GM19395 (cell line): ENCODE results near the gene PSENEN.
"Not testable (repeated sequence)": the region's sequence is repeated elsewhere in the genome, so short reads cannot be mapped to it uniquely, and the experiment has no call there.

Experiments used
- ATAC-seq: cut with Tn5 transposase; IDR thresholded peaks from one replicate; pipeline ENCODE4 v1.9.1; 2021; ENCODE audit warnings: mild to moderate bottlenecking, moderate library complexity; ENCODE audit not compliant: unreplicated experiment

Gene PSENEN

DNA sequence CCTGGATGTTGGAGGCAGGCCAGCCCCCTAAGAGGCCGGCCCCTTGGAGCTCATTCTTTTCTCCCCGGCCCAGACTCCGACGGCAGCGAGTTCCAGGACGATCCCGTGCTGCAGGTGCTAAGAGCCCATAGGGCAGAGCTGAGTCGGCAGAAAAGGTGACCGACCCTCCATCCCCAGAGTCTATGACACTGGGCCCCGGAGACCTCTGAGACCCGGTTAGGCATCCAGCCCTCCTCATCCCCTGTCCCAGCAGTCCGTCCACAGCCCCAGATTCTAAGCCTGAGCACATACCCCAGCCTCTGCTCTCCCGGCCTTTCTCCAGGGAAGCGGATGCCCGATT is 22.6 kb downstream of the PSENEN start:
- ATAC-seq = no peak

- ATAC-seq = not testable (repeated sequence)
Measured at GRCh38 chr19:35772362-35772761, 26.9 kb downstream of the PSENEN start.

- no peak for ATAC-seq
Measured at GRCh38 chr19:35773020-35773806, 27.8 kb downstream of the PSENEN start.

GRCh38 chr19:35774274-35775045 is 29.0 kb downstream of the PSENEN start:
- no peak for ATAC-seq

GRCh38 chr19:35775046-35775297 is 29.5 kb downstream of the PSENEN start:
- no peak for ATAC-seq

DNA sequence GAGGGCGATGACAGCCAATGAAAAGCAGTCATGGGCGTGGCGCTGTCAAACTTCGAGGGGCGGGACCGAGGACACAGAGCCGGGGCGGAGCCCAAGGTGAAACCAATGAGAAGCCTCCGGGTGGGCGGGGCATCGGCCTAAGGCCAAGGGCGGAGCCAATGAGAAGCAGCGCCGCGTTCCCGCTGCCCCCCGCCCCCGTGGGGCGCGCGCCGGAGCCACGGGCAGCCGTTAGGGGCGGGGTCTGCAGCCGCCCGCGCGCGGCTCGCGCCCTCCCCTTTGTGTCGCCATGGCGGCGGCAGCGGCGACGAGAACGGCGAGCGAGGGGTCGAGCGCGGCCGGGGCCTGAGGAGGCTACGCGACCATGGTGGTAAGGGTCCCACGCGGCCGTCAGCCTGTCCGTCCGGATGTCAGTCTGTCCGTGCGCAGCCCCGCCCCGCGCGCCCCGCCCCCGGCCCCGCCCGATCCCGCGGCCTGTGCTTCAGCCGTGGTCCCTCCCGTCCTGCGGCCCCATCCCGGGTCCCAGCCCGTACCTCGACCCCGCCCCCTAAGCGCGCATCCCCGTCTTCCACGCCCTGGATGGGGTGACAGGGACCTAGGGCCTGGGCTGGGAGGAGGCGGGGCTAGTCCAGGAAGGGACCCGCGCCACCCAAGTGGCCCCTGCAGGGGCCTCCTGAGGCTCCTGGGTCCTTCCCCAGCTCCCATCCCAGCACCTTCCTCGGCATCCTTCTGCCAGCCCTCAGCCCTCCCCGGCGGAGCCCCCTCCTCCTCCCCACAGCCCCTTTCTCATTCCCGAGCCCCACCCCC is 30.0 kb downstream of the PSENEN start, which contains the start of gene ARHGAP33:
TSS of gene ARHGAP33 (plus strand) at position 267 of the 804 bp plus-strand sequence. CDS start at position 362, 95 bp downstream.
- peak; percentile 90 for ATAC-seq

- ATAC-seq = no peak
Measured at GRCh38 chr19:35776102-35776788, 30.8 kb downstream of the PSENEN start.

- ATAC-seq = no peak
Measured at GRCh38 chr19:35777086-35777841, 31.8 kb downstream of the PSENEN start.

GRCh38 chr19:35777961-35778360 is 32.5 kb downstream of the PSENEN start:
- no peak for ATAC-seq

DNA sequence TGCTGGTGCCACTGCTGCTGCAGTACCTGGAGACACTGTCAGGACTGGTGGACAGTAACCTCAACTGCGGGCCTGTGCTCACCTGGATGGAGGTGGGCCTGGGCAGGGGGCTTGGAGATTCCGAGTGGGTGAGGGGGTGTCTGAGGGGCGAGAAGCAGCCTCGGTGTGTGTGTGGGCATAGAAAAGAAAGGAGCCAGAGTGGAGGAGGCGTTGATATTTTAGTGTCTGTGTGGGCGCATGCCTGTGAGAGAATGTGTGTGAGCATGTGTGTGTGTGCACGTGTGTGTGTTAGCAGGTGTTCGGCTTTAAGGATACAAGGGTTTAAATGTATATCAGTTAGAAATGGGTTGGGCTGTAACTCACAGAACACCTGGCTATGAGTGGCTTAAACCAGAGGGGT is 33.6 kb downstream of the PSENEN start:
- ATAC-seq = no peak

DNA sequence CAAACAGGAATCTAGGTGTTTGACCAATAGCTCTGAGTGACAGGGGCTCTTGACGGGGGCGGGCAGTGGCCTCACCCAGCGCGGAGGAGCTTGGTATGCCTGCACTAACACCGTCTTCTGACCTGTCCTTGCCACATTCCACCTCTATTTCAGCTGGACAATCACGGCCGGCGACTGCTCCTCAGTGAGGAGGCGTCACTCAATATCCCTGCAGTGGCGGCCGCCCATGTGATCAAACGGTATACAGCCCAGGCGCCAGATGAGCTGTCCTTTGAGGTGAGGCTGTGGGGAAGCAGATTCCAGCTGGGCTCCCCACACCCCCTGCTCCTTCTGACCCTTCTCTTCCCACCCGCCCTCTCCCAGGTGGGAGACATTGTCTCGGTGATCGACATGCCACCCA is 34.6 kb downstream of the PSENEN start:
- ATAC-seq = no peak

GRCh38 chr19:35780717-35781116 is 35.3 kb downstream of the PSENEN start:
- ATAC-seq = no peak

DNA sequence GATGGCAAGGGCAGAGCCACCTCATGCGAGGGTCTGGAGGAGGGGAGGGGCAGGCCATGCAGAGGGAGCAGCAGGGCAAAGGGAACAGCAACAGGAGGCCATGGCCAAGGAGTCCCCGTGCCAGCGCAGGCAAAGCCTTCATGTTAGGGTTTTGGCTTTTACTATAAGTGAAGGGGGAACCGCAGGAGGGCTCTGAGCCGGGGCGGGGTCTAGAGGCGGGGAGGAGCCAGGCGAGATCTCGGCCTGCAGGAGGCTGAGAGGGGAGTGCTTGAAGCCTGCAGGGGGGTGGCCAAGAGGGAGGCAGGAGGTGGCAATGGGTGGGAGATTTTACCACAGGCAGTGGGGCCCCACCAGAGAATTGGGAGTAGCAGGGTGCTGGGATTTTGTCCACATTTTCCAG is 36.2 kb downstream of the PSENEN start:
- ATAC-seq = no peak

DNA sequence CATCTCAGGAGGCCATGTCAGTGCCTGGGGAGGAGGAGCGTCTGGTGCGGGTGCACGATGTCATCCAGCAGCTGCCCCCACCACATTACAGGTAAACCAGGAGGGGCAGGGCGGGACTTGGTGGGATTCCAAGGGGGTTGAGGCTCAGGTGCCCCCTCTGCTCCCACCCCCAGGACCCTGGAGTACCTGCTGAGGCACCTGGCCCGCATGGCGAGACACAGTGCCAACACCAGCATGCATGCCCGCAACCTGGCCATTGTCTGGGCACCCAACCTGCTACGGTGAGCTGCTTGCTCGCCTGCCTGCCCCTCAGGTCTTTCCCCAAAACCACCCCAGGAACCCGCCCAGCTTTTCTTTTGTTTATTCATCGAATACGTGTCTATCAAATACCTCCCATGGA is 37.1 kb downstream of the PSENEN start:
- no peak for ATAC-seq

DNA sequence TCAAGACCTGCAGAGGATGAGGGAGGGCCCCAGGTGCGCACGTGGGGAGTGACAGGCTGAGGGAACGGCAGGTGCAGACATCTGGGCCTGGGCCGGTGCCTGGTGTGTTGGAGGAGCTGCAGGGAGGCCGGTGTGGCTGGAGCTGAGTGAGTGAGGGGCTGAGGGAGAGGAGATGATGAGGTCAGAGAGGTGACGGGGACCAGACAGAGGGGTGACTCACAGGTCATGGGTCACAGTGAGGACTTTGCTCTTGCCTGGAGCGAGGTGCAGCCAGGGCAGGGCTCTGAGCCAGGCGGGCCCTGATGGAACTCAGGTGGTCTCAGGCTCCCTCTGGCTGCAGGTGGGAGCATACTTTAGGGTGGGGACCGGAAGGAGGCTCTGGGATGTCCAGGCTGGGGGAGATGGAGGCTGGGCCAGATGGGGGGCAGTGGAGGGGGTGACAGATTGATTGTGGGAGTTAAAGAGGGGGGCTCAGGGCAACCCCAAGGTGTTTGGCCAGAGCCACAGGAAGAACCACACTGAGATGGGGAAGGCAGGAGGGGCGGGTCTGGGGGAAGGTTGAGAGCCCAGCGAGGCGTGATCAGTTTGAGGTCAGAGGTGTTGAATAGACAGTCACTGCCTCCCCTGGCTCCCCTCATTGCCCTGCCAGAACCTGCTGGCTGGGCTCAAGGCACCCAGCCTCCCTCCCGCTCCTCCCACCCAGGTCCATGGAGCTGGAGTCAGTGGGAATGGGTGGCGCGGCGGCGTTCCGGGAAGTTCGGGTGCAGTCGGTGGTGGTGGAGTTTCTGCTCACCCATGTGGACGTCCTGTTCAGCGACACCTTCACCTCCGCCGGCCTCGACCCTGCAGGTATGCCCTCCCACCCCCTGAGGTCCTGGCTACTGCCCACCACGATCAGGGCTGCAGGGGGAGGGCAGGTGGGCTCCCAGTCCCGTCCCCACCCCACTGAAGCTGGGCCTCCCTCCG is 38.3 kb downstream of the PSENEN start:
- no peak for ATAC-seq

DNA sequence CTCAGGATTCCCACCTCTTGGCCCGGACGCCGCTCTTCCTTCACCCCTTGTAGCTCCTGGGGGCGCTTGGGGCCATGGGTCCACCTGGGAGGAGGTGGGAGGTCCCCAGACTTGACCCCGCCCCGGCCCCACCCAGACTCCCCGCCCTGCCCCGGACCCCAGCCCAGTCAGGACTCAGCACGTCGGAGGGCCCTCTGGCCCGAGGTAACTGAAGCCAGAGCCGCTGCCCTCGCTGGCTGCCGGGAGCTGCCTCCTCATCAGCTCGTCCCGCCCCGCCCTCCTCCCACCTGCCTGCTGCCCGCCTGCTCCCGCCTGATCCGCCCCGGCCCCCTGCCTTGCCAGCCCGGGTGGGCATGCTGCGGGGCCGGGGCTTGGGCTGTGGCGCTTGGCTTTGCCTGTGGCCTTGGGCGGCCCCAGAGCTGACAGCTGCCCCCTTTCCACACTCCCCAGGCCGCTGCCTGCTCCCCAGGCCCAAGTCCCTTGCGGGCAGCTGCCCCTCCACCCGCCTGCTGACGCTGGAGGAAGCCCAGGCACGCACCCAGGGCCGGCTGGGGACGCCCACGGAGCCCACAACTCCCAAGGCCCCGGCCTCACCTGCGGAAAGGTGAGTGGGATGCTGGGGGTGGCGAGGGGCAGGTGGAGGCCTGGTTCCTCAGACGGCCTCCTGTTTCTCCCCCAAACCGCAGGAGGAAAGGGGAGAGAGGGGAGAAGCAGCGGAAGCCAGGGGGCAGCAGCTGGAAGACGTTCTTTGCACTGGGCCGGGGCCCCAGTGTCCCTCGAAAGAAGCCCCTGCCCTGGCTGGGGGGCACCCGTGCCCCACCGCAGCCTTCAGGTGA is 39.3 kb downstream of the PSENEN start:
- no peak for ATAC-seq

- no peak for ATAC-seq
Measured at GRCh38 chr19:35785339-35785627, 39.8 kb downstream of the PSENEN start.

GRCh38 chr19:35786299-35787160 is 41.1 kb downstream of the PSENEN start:
- ATAC-seq = no peak
